SK-N-SH (cell line): ENCODE data around the gene ZNRF1. TPM values are rescaled to one million over a fixed set of nuclear protein-coding genes. Genes with fewer than 3 reads are reported as not detected.

Experiments used
- CTCF ChIA-PET: fragments of 300-600, 350-600 bp; formaldehyde crosslinking; extraction: SDS; loops from one replicate; lab custom pipeline; 2021; lab: Yijun Ruan, JAX
- POLR2A ChIA-PET: fragments of 350-600 bp; sonication (Branson Sonifier 250); formaldehyde crosslinking; extraction: SDS; loops from one replicate; lab custom pipeline; 2020; ENCODE audit warnings: antibody characterized with exemption, inconsistent platforms; lab: Yijun Ruan, JAX
- DNase-seq: peaks from one replicate; pipeline ENCODE4 v3.0.0; 2012
- H2AFZ ChIP-seq: fragments of 200-600 bp; sonication (generic); 2 replicates; pipeline ENCODE4 v1.8.1; 2016; ENCODE audit warnings: antibody characterized with exemption, mild to moderate bottlenecking, low read depth
- H3F3A ChIP-seq: fragments of 200-600 bp; sonication (generic); replicated peaks from 2 replicates; pipeline ENCODE3; 2016; ENCODE audit warnings: antibody characterized with exemption, mild to moderate bottlenecking; ENCODE audit not compliant: insufficient read depth
- H3K27ac ChIP-seq, 2 experiments: fragments of 200-500 bp in 1 of 2; fragments of 200-600 bp in 1 of 2; sonication (Bioruptor generic) in 1 of 2; sonication (generic), shearing (Covaris generic) in 1 of 2; 2 replicates each; pipeline versions ENCODE4 v1.5.1 to v1.6.1; 2014 to 2016; ENCODE audit warnings: low read depth in 2 of 2, inconsistent platforms in 1 of 2, low read length in 1 of 2, mild to moderate bottlenecking in 1 of 2, mixed read lengths in 1 of 2
- H3K27me3 ChIP-seq: fragments of 200-600 bp; sonication (generic), shearing (Covaris generic); 2 replicates; pipeline ENCODE4 v1.6.1; 2016; ENCODE audit warnings: mixed run types; ENCODE audit not compliant: insufficient read depth
- H3K36me3 ChIP-seq, 2 experiments: fragments of 200-500 bp in 1 of 2; fragments of 200-600 bp in 1 of 2; sonication (Bioruptor generic) in 1 of 2; sonication (generic) in 1 of 2; replicated peaks in 1 of 2; 2 replicates each; pipeline versions ENCODE3 to v1.5.1; 2014 to 2016; ENCODE audit warnings: low read length in 1 of 2, mild to moderate bottlenecking in 1 of 2; ENCODE audit not compliant: insufficient read depth in 2 of 2, control insufficient read depth in 1 of 2
- H3K4me1 ChIP-seq, 2 experiments: fragments of 200-500 bp in 1 of 2; fragments of 200-600 bp in 1 of 2; sonication (Bioruptor generic) in 1 of 2; sonication (generic), shearing (Covaris generic) in 1 of 2; 2 replicates each; pipeline versions ENCODE4 v1.5.1 to v1.6.1; 2014 to 2016; ENCODE audit warnings: low read depth in 1 of 2, low read length in 1 of 2, mixed run types in 1 of 2; ENCODE audit not compliant: insufficient read depth in 2 of 2, control insufficient read depth in 1 of 2
- H3K4me2 ChIP-seq: fragments of 200-600 bp; sonication (generic), shearing (Covaris generic); 2 replicates; pipeline ENCODE4 v1.6.1; 2017; ENCODE audit warnings: mixed run types
- H3K4me3 ChIP-seq, 2 experiments: fragments of 200-500 bp in 1 of 2; fragments of 200-600 bp in 1 of 2; sonication (Bioruptor generic) in 1 of 2; sonication (generic), shearing (Covaris generic) in 1 of 2; 2 replicates each; pipeline versions ENCODE4 v1.5.1 to v1.8.1; 2014 to 2016; ENCODE audit warnings: low read depth in 2 of 2, inconsistent platforms in 1 of 2, low read length in 1 of 2, mild to moderate bottlenecking in 1 of 2, mixed read lengths in 1 of 2, moderate library complexity in 1 of 2
- H3K79me2 ChIP-seq: fragments of 200-600 bp; sonication (generic); 2 replicates; pipeline ENCODE4 v1.8.1; 2017; ENCODE audit warnings: mild to moderate bottlenecking; ENCODE audit not compliant: insufficient read depth
- H3K9ac ChIP-seq: fragments of 200-600 bp; sonication (generic); 2 replicates; pipeline ENCODE4 v1.6.1; 2017; ENCODE audit warnings: mixed run types
- H3K9me2 ChIP-seq: fragments of 200-600 bp; sonication (generic); 2 replicates; pipeline ENCODE4 v1.6.1; 2017; ENCODE audit warnings: mixed run types
- H3K9me3 ChIP-seq: fragments of 200-600 bp; sonication (generic); 2 replicates; pipeline ENCODE4 v1.6.1; 2017; ENCODE audit warnings: mixed run types, mild to moderate bottlenecking, moderate library complexity
- H4K20me1 ChIP-seq: fragments of 200-600 bp; sonication (generic); 2 replicates; pipeline ENCODE4 v1.6.1; 2017; ENCODE audit warnings: mild to moderate bottlenecking, mixed run types; ENCODE audit not compliant: insufficient read depth
- CHD2 ChIP-seq: fragments of 150-350 bp; IDR thresholded peaks from 2 replicates; pipeline ENCODE4 v1.6.1; 2018; ENCODE audit warnings: low read length; ENCODE audit not compliant: partially characterized antibody
- ELF1 ChIP-seq: IDR thresholded peaks from 2 replicates; pipeline ENCODE4 v1.4.0; 2012
- EP300 ChIP-seq, 2 experiments: IDR thresholded peaks; 2 replicates each; pipeline versions ENCODE4 v1.4.0 to v1.6.1; 2012; ENCODE audit warnings: borderline replicate concordance in 1 of 2, low read depth in 1 of 2, low read length in 1 of 2
- FOSL2 ChIP-seq: IDR thresholded peaks from 2 replicates; pipeline ENCODE4 v1.4.0; 2012; ENCODE audit warnings: low read depth, mild to moderate bottlenecking, moderate library complexity, borderline replicate concordance
- GATA2 ChIP-seq: sonication (generic); formaldehyde crosslinking; IDR thresholded peaks from 2 replicates; pipeline ENCODE4 v1.5.0; 2020; ENCODE audit warnings: mild to moderate bottlenecking, missing genetic modification reagents
- JUND ChIP-seq: IDR thresholded peaks from 2 replicates; pipeline ENCODE4 v1.4.0; 2012
- MAX ChIP-seq: IDR thresholded peaks from 2 replicates; pipeline ENCODE4 v1.4.0; 2012; ENCODE audit warnings: low read depth
- MXI1 ChIP-seq: IDR thresholded peaks from 2 replicates; pipeline ENCODE4 v1.6.1; 2012; ENCODE audit warnings: mild to moderate bottlenecking, low read depth, low read length, improper control_type of control experiment
- NFIC ChIP-seq: IDR thresholded peaks from 2 replicates; pipeline ENCODE4 v1.4.0; 2012; ENCODE audit warnings: borderline replicate concordance
- NRF1 ChIP-seq: IDR thresholded peaks from 2 replicates; pipeline ENCODE4 v1.6.1; 2012; ENCODE audit warnings: low read depth, mild to moderate bottlenecking, low read length
- SMC3 ChIP-seq: IDR thresholded peaks from 2 replicates; pipeline ENCODE4 v1.6.1; 2012; ENCODE audit warnings: low read depth, low read length, improper control_type of control experiment
- TAF1 ChIP-seq: IDR thresholded peaks from 2 replicates; pipeline ENCODE4 v1.6.1; 2012; ENCODE audit warnings: low read depth, mild to moderate bottlenecking, low read length, moderate library complexity, borderline replicate concordance
- TCF12 ChIP-seq: IDR thresholded peaks from 2 replicates; pipeline ENCODE4 v1.4.0; 2012
- USF1 ChIP-seq: IDR thresholded peaks from 2 replicates; pipeline ENCODE4 v1.4.0; 2012; ENCODE audit warnings: low read depth, borderline replicate concordance
- ZBTB33 ChIP-seq: IDR thresholded peaks from 2 replicates; pipeline ENCODE4 v1.4.0; 2012; ENCODE audit warnings: low read depth, borderline replicate concordance
- WGBS: methylation state at CpG from one replicate; pipeline ENCODE4 v1.1.6; 2017; ENCODE audit warnings: low lambda C conversion rate; 5-methylcytosine and 5-hydroxymethylcytosine counted together
- polyA plus RNA-seq, 3 experiments: library from polyadenylated mRNA; depleted of rRNA; stranded (reverse); fragments of >200 nt; gene quantifications; 2 replicates each; pipeline ENCODE4 v1.2.3, GENCODE V29; 2012
- TF ChIP-seq, protein P1 (sequence below): fragments of 200-600 bp; sonication (generic); IDR thresholded peaks from 2 replicates; pipeline ENCODE4 v1.6.1; 2017; ENCODE audit warnings: antibody characterized with exemption, mild to moderate bottlenecking, moderate library complexity
- TF ChIP-seq, protein P2 (sequence below): fragments of 150-350 bp; IDR thresholded peaks from 2 replicates; pipeline ENCODE4 v1.6.1; 2017; ENCODE audit warnings: antibody characterized with exemption, low read length, low read depth, borderline replicate concordance

ZNRF1 gene
- polyA plus RNA-seq, 1 of the 3 experiments (the other 2 are of a cell fraction): 23.7 TPM

DNA sequence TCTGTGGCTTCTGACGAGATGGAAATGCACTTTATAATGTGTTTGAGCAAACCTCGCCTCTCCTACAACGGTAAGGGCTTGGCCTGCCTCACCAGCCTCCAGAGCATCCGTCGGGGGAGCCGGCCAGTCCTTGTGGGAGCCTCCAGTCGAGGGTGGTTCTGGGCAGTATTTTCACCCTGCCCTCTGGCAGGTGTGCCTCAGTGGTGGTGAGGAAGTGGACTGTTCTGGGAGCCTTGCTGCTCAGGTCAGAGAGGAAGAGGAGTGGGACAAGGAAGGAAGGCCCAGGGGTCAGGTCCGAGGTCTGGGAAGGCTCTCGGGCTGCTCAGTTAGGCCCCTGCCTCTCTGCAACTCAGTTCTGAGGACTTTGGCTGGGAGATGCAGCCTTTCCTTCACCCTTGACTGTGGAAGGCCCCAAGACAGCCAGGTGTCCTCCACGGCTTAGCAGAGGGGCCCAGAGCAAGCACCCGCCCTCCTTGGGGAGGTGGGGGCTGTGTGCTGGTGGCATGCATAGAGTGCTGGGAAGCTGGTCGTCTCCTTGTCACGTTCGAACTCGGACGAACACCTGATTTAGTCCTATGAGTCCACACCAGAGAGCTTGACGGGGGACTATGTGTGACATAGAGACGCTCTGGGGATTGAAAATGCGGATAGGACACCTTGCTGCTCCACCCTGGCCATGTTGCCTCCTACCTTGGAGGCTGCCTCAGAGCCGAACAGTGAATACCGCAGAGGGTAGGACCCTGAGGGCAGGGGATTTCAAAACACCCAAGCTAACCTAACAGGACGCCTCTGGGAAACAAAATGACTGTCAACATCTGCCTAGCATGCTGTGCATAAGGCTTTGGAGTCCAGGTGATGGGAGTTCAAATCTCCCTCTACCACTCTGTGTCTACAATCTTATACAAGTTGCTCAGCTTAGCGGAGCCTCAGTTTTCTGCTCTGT, 95.0 kb downstream of the ZNRF1 start:
- peaks cover 0 to 19% of the 10 kb centered on the region in 2 experiments; a peak in 1 of 4 replicates for H3K4me1 ChIP-seq
- WGBS: 93% methylated on average over 23 of the region's 23 CpGs
- ChIA-PET POLR2A (no interaction called here), CTCF (no interaction called here)
- H3K27ac ChIP-seq: no peak overlapping the region
- H3K4me3 ChIP-seq: no peak overlapping the region
- H3K27me3 ChIP-seq: no peaks in the 10 kb centered on the region
- peaks cover 11% of the 10 kb centered on the region for H4K20me1 ChIP-seq
- peaks cover 3% of the 10 kb centered on the region for H3F3A ChIP-seq
- peaks cover 38% of the 10 kb centered on the region for H3K79me2 ChIP-seq
- H3K9me2 ChIP-seq: no peaks in the 10 kb centered on the region
- no peak overlapping the region for H3K4me2 ChIP-seq
- no peaks in the 10 kb centered on the region for H3K36me3 ChIP-seq
- no peak for DNase-seq
- no peaks in the 10 kb centered on the region for H3K9me3 ChIP-seq
- TF ChIP-seq TAF1 (no peak), ELF1 (no peak), SMC3 (no peak), NRF1 (no peak)
- TF ChIP-seq, protein P1, sequence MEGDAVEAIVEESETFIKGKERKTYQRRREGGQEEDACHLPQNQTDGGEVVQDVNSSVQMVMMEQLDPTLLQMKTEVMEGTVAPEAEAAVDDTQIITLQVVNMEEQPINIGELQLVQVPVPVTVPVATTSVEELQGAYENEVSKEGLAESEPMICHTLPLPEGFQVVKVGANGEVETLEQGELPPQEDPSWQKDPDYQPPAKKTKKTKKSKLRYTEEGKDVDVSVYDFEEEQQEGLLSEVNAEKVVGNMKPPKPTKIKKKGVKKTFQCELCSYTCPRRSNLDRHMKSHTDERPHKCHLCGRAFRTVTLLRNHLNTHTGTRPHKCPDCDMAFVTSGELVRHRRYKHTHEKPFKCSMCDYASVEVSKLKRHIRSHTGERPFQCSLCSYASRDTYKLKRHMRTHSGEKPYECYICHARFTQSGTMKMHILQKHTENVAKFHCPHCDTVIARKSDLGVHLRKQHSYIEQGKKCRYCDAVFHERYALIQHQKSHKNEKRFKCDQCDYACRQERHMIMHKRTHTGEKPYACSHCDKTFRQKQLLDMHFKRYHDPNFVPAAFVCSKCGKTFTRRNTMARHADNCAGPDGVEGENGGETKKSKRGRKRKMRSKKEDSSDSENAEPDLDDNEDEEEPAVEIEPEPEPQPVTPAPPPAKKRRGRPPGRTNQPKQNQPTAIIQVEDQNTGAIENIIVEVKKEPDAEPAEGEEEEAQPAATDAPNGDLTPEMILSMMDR: no peak
- H3K9ac ChIP-seq: no peak overlapping the region
- H2AFZ ChIP-seq: no peak overlapping the region

DNA sequence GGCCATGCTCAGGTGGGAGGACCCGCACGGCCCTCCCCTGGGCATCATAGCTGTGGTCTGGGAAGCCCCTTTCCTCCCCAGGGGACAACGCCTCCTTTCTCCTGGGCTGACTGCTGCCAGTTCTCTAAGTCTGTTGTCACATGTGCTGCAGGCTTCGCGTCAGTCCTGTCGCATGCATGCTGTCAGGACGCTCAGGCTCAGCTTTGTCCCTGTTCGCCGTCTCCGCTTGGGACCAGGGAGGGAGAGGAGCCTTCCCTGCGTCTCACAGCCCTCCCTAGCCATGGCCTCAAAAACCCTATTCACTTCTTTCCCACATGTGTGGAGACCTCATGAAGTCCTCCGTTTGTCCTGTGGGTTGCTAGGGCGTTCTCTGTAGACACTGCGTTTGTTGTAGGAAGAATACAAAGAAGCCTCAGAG, 96.4 kb downstream of the ZNRF1 start:
- Histone ChIP-seq H3K9ac (no peak overlapping the region), H2AFZ (no peak overlapping the region), H3F3A (peaks cover 3% of the 10 kb centered on the region), H3K9me3 (no peaks in the 10 kb centered on the region), H3K36me3 (no peaks in the 10 kb centered on the region), H3K79me2 (peaks cover 25% of the 10 kb centered on the region), H3K4me2 (no peak overlapping the region), H4K20me1 (peaks cover 16% of the 10 kb centered on the region), H3K27me3 (no peaks in the 10 kb centered on the region), H3K4me1 (peaks cover 12 to 25% of the 10 kb centered on the region in 2 experiments; a peak in 3 of 4 replicates), H3K4me3 (no peak overlapping the region), H3K9me2 (no peaks in the 10 kb centered on the region), H3K27ac (no peak overlapping the region)
- POLR2A ChIA-PET: no interaction called here
- no peak for DNase-seq
- CTCF ChIA-PET: interaction anchor here (0.8 to 8.7 kb wide), 3 partner anchors 10 to 68 kb away, joined by 3 to 56 read pairs (median 3); no protein-coding TSS in a partner anchor
- WGBS: 100% methylated on average over 11 of the region's 14 CpGs
- no peak for TF ChIP-seq TCF12
- no peak for TF ChIP-seq USF1
- no peak for TF ChIP-seq MXI1
- TF ChIP-seq MAX: no peak
- TF ChIP-seq, protein P1: no peak
- no peak for TF ChIP-seq NFIC
- TF ChIP-seq TAF1: no peak
- TF ChIP-seq FOSL2: no peak
- TF ChIP-seq EP300 (IDR thresholded peaks at IDR 0.05; ENCODE audit: borderline replicate concordance in 1 of 2, low read depth in 1 of 2, low read length in 1 of 2): no peak
- no peak for TF ChIP-seq CHD2
- TF ChIP-seq JUND: no peak
- no peak for TF ChIP-seq NRF1
- no peak for TF ChIP-seq GATA2 (CRISPR knock-in tag)
- TF ChIP-seq, protein P2, sequence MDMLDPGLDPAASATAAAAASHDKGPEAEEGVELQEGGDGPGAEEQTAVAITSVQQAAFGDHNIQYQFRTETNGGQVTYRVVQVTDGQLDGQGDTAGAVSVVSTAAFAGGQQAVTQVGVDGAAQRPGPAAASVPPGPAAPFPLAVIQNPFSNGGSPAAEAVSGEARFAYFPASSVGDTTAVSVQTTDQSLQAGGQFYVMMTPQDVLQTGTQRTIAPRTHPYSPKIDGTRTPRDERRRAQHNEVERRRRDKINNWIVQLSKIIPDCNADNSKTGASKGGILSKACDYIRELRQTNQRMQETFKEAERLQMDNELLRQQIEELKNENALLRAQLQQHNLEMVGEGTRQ: no peak
- TF ChIP-seq ZBTB33: no peak
